ENCODE results near the gene CCDC167. TPM values are rescaled to one million over a fixed set of nuclear protein-coding genes. Genes with fewer than 3 reads are reported as not detected.

Gene CCDC167
- total and polyA plus RNA-seq, 10 of the 15 experiments (the other 5 are each of a cell fraction or from before 2014, with no cell fraction given) = 74.9 to 380 (median 137) TPM

DNA sequence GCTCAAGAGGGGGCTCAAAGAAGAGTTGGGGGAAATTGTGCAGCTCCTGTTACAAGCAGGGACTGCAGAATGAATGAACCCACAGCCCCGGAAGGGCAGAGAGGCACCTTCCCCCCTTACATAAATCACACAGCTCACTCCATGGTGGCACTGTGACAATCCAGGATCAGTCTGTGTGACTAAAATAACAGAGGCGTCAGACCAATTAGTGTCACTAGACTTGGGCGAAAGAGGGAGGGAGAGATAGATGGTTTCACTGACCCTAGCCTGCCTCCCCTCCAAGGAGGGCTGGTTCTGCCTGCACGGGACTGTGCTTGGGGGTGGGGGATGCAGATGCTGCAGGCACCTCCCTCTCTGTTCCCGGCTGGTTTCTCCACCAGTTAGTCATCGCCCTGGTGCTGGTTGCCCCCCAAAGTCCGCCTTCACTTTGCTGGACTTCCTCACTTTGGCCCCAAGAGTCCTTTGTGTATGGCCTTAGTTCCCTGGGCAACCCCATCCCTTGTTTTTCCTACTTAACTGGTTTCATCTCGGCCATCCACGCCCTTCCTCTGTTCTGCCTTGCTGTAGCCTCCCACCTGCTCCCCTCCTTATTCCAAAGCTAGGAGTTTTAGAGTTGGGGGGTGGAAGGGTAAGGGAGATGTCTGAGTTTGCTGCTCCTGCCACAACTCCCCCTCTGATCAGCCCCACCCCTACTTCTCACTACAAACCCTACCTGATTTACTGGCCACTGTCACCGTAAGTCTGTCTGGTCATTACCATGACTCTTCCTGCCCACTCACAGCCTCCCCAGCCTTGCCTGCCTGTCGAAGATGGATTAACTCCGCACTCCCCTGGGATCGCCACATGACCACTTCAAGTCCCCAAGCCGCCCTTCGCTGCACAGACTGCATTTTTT is 17.7 kb downstream of the CCDC167 start:
- Histone ChIP-seq H3K27me3 (replicated peaks in 1 of 2; ENCODE audit: control insufficient read depth in 2 of 2, insufficient read depth in 2 of 2, low read length in 1 of 2) (no peaks in the 10 kb centered on the region), H3K9ac (ENCODE audit: control insufficient read depth, insufficient read depth, low read length) (no peak overlapping the region), H3K4me2 (ENCODE audit: control insufficient read depth, insufficient read depth) (no peak overlapping the region), H3K79me2 (ENCODE audit: control insufficient read depth, insufficient read depth, low read length) (no peaks in the 10 kb centered on the region), H3K36me3 (ENCODE audit: control insufficient read depth in 2 of 2, insufficient read depth in 2 of 2, low read length in 1 of 2) (peaks cover 37 to 45% of the 10 kb centered on the region in 2 experiments), H2AFZ (ENCODE audit: control insufficient read depth, low read depth, low read length) (no peak overlapping the region), H4K20me1 (ENCODE audit: control insufficient read depth, insufficient read depth) (no peaks in the 10 kb centered on the region), H3K9me3 (replicated peaks; ENCODE audit: control insufficient read depth, insufficient read depth, low read length) (no peaks in the 10 kb centered on the region), H3K27ac (ENCODE audit: control insufficient read depth, insufficient read depth) (no peak overlapping the region), H3K4me1 (ENCODE audit: control insufficient read depth, insufficient read depth, low read length) (no peaks in the 10 kb centered on the region; the same call in 1 of the 2 replicates), H3K4me3 (no peak overlapping the region)
- ATAC-seq (no peak), DNase-seq (ENCODE audit: low read depth, low spot score) (no peak), FAIRE-seq (no peak)
- ChIA-PET POLR2A (interaction anchor here (0.6 kb wide), 1 partner anchor 1221 kb away, joined by 4 read pairs; no protein-coding TSS in a partner anchor), SMC1A (ENCODE audit: uncharacterized antibody, unreplicated experiment) (interaction anchor here (1.0 to 2.0 kb wide), 3 partner anchors 57 to 91 kb away, joined by 3 to 5 read pairs (median 3); no protein-coding TSS in a partner anchor), CTCF (interaction anchor here (0.8 to 5.6 kb wide), 7 partner anchors 14 to 210 kb away, joined by 3 to 18 read pairs (median 3); partner anchors contain the start of gene CCDC167), RAD21 (ENCODE audit: unreplicated experiment) (no interaction called here)
- TF ChIP-seq, protein P1, sequence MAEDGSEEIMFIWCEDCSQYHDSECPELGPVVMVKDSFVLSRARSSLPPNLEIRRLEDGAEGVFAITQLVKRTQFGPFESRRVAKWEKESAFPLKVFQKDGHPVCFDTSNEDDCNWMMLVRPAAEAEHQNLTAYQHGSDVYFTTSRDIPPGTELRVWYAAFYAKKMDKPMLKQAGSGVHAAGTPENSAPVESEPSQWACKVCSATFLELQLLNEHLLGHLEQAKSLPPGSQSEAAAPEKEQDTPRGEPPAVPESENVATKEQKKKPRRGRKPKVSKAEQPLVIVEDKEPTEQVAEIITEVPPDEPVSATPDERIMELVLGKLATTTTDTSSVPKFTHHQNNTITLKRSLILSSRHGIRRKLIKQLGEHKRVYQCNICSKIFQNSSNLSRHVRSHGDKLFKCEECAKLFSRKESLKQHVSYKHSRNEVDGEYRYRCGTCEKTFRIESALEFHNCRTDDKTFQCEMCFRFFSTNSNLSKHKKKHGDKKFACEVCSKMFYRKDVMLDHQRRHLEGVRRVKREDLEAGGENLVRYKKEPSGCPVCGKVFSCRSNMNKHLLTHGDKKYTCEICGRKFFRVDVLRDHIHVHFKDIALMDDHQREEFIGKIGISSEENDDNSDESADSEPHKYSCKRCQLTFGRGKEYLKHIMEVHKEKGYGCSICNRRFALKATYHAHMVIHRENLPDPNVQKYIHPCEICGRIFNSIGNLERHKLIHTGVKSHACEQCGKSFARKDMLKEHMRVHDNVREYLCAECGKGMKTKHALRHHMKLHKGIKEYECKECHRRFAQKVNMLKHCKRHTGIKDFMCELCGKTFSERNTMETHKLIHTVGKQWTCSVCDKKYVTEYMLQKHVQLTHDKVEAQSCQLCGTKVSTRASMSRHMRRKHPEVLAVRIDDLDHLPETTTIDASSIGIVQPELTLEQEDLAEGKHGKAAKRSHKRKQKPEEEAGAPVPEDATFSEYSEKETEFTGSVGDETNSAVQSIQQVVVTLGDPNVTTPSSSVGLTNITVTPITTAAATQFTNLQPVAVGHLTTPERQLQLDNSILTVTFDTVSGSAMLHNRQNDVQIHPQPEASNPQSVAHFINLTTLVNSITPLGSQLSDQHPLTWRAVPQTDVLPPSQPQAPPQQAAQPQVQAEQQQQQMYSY (CRISPR knock-in tag; IDR thresholded peaks at IDR 0.05) = no peak
- TF ChIP-seq EZH2 (IDR thresholded peaks at IDR 0.05; ENCODE audit: borderline replicate concordance, control insufficient read depth, low read depth, low read length) = no peak
- TF ChIP-seq TCF12 (IDR thresholded peaks at IDR 0.05; ENCODE audit: low read depth, low read length) = no peak
- no peak for TF ChIP-seq STAT1 (conservative IDR thresholded peaks at IDR 0.05)
- no peak for TF ChIP-seq SIX5 (IDR thresholded peaks at IDR 0.05; ENCODE audit: low read depth, low read length, severe bottlenecking)
- TF ChIP-seq NR2C2 (IDR thresholded peaks at IDR 0.05; ENCODE audit: borderline replicate concordance, control insufficient read depth, insufficient read length, low read depth) = no peak
- 82% methylated on average over 15 of the region's 15 CpGs for WGBS (ENCODE audit: insufficient coverage, insufficient replicate concordance, low lambda C conversion rate, missing lambda C conversion rate)
- intact Hi-C loops (cut with micrococcal nuclease; ENCODE audit: unreplicated experiment) (loop anchor here (5.0 kb wide), 1 partner anchor 55 kb away; no protein-coding TSS in a partner anchor), in situ Hi-C loops (cut with MboI) (loop anchor here (5.0 kb wide), 1 partner anchor 210 kb away; no protein-coding TSS in a partner anchor)
- BruUV-seq (replicated peaks) = TSS peak; percentile 23
